ENCODE results near the gene VCP. TPM values are rescaled to one million over a fixed set of nuclear protein-coding genes. Genes with fewer than 3 reads are reported as not detected.

VCP gene
- total RNA-seq: 100 to 1,000 TPM; 296 to 358 TPM

GRCh38 chr9:35072461-35073278 lies at the start of gene VCP:
VCP (minus strand) TSS chr9:35072625; CDS start chr9:35072353, 272 bp downstream.

GRCh38 chr9:35115680-35116538 lies 43.5 kb upstream of the VCP start, which contains the start of gene ATOSB:
ATOSB (minus strand) TSS chr9:35115862; CDS start chr9:35108274, 7,588 bp downstream.

GRCh38 chr9:35102769-35103659 lies 30.6 kb upstream of the VCP start, which contains the start of gene STOML2:
STOML2 (minus strand) TSS chr9:35103131; CDS start chr9:35103094, 37 bp downstream.

GRCh38 chr9:35096035-35096849 lies 23.8 kb upstream of the VCP start, which contains the start of gene PIGO:
PIGO (minus strand) TSS chr9:35096591; CDS start chr9:35095565, 1,026 bp downstream.

GRCh38 chr9:35079426-35080341 lies 7.3 kb upstream of the VCP start, which contains the start of gene FANCG:
FANCG (minus strand) TSS chr9:35079942; CDS start chr9:35079524, 418 bp downstream.

Small RNA genes lying within 50 kb of the gene (small RNA-seq; reads per million reads assigned to genes)
- 0 reads per million in 2 donors for gene RN7SL338P

Other genes starting within 250 kb of the VCP start
- 1 to 10 TPM in 1 of 2 donors, under 1 TPM in 1; 1.00 to 3.1 TPM for gene PHF24, start 114.3 kb downstream of the VCP start, total RNA-seq
- 10 to 100 TPM in 1 of 2 donors, 1 to 10 TPM in 1; 5.0 to 11.4 TPM for gene DNAJB5, start 82.9 kb downstream of the VCP start, total RNA-seq
- gene FANCG, start 7.3 kb upstream of the VCP start, total RNA-seq: 10 to 100 TPM; 20.3 to 37.3 TPM
- gene PIGO, start 24.0 kb upstream of the VCP start, total RNA-seq: 10 to 100 TPM; 19.6 to 24.1 TPM
- gene STOML2, start 30.5 kb upstream of the VCP start, total RNA-seq: 100 to 1,000 TPM; 137 to 234 TPM
- 10 to 100 TPM; 27.3 to 29.6 TPM for gene ATOSB, start 43.2 kb upstream of the VCP start, total RNA-seq
- 10 to 100 TPM; 26.6 to 28.6 TPM for gene UNC13B, start 89.4 kb upstream of the VCP start, total RNA-seq